Measurements from ENCODE around the gene ZNF740. TPM values are rescaled to one million over a fixed set of nuclear protein-coding genes. Genes with fewer than 3 reads are reported as not detected.
A peak's percentile ranks its signal among the peaks of the same experiment; 100 is the strongest.

The ZNF740 gene
- total RNA-seq, 1 donor from 2014 or later, result 47.6 TPM

- H3K36me3 Mint-ChIP-seq (ENCODE audit: low read depth, unreplicated experiment), result no peaks in the 10 kb centered on the region
- no peak within 1 kb of the TSS for H3K27ac Mint-ChIP-seq (ENCODE audit: unreplicated experiment)
- no peaks in the 10 kb centered on the region for H3K9me3 Mint-ChIP-seq (ENCODE audit: unreplicated experiment)
- no peak for TF ChIP-seq CTCF (IDR thresholded peaks at IDR 0.05; ENCODE audit: unreplicated experiment)
- no peak for DNase-seq (ENCODE audit: low spot score)
- H3K27me3 Mint-ChIP-seq (ENCODE audit: unreplicated experiment), result peaks cover 3% of the 10 kb centered on the region
- no peaks in the 10 kb centered on the region for H3K4me1 Mint-ChIP-seq (ENCODE audit: unreplicated experiment)
- H3K4me3 Mint-ChIP-seq (ENCODE audit: unreplicated experiment), result no peak within 1 kb of the TSS
Observed at GRCh38 chr12:53207042-53207441, 26.5 kb downstream of the ZNF740 start, which contains the start of gene ITGB7. Gene ITGB7, minus strand, starts transcription at chr12:53207251. Its CDS starts 6,808 bp downstream, at chr12:53200443.

GRCh38 chr12:53208435-53208834 is 27.9 kb downstream of the ZNF740 start:
- DNase-seq (ENCODE audit: low spot score), result no peak
- H3K4me1 Mint-ChIP-seq (ENCODE audit: unreplicated experiment), result peaks cover 3% of the 10 kb centered on the region
- no peak for TF ChIP-seq CTCF (IDR thresholded peaks at IDR 0.05; ENCODE audit: unreplicated experiment)
- no peak overlapping the region for H3K27ac Mint-ChIP-seq (ENCODE audit: unreplicated experiment)
- H3K27me3 Mint-ChIP-seq (ENCODE audit: unreplicated experiment), result peaks cover 4% of the 10 kb centered on the region
- peaks cover 4% of the 10 kb centered on the region for H3K36me3 Mint-ChIP-seq (ENCODE audit: low read depth, unreplicated experiment)
- H3K4me3 Mint-ChIP-seq (ENCODE audit: unreplicated experiment), result peak overlapping the region; percentile 8
- no peaks in the 10 kb centered on the region for H3K9me3 Mint-ChIP-seq (ENCODE audit: unreplicated experiment)

- peaks cover 8% of the 10 kb centered on the region for H3K27me3 Mint-ChIP-seq (ENCODE audit: unreplicated experiment)
- no peaks in the 10 kb centered on the region for H3K9me3 Mint-ChIP-seq (ENCODE audit: unreplicated experiment)
- no peak overlapping the region for H3K27ac Mint-ChIP-seq (ENCODE audit: unreplicated experiment)
- no peak for DNase-seq (ENCODE audit: low spot score)
- peaks cover 9% of the 10 kb centered on the region for H3K4me1 Mint-ChIP-seq (ENCODE audit: unreplicated experiment)
- no peak overlapping the region for H3K4me3 Mint-ChIP-seq (ENCODE audit: unreplicated experiment)
- TF ChIP-seq CTCF (IDR thresholded peaks at IDR 0.05; ENCODE audit: unreplicated experiment), result no peak
- H3K36me3 Mint-ChIP-seq (ENCODE audit: low read depth, unreplicated experiment), result peaks cover 4% of the 10 kb centered on the region
Observed at GRCh38 chr12:53208877-53209463, 28.4 kb downstream of the ZNF740 start.

GRCh38 chr12:53210843-53211242 is 30.3 kb downstream of the ZNF740 start:
- TF ChIP-seq CTCF (IDR thresholded peaks at IDR 0.05; ENCODE audit: unreplicated experiment), result no peak
- Mint-ChIP-seq H3K36me3 (ENCODE audit: low read depth, unreplicated experiment) (peaks cover 4% of the 10 kb centered on the region), H3K4me1 (ENCODE audit: unreplicated experiment) (peaks cover 27% of the 10 kb centered on the region)

GRCh38 chr12:53211476-53212381 is 31.2 kb downstream of the ZNF740 start:
- no peak for DNase-seq (ENCODE audit: low spot score)
- peaks cover 4% of the 10 kb centered on the region for H3K36me3 Mint-ChIP-seq (ENCODE audit: low read depth, unreplicated experiment)
- H3K27ac Mint-ChIP-seq (ENCODE audit: unreplicated experiment), result peak overlapping the region; percentile 4
- peak overlapping the region; percentile 7 for H3K4me3 Mint-ChIP-seq (ENCODE audit: unreplicated experiment)
- peak; percentile 35 for TF ChIP-seq CTCF (IDR thresholded peaks at IDR 0.05; ENCODE audit: unreplicated experiment)
- H3K4me1 Mint-ChIP-seq (ENCODE audit: unreplicated experiment), result peaks cover 36% of the 10 kb centered on the region
- no peaks in the 10 kb centered on the region for H3K9me3 Mint-ChIP-seq (ENCODE audit: unreplicated experiment)
- H3K27me3 Mint-ChIP-seq (ENCODE audit: unreplicated experiment), result peaks cover 20% of the 10 kb centered on the region

More at GRCh38 chr12:53210843-53211242, 30.3 kb downstream of the ZNF740 start:
- H3K27ac Mint-ChIP-seq (ENCODE audit: unreplicated experiment), result no peak overlapping the region
- peaks cover 15% of the 10 kb centered on the region for H3K27me3 Mint-ChIP-seq (ENCODE audit: unreplicated experiment)
- no peaks in the 10 kb centered on the region for H3K9me3 Mint-ChIP-seq (ENCODE audit: unreplicated experiment)
- DNase-seq (ENCODE audit: low spot score), result no peak
- no peak overlapping the region for H3K4me3 Mint-ChIP-seq (ENCODE audit: unreplicated experiment)
